ENCODE measurements around the gene SNX8. TPM values are rescaled to one million over a fixed set of nuclear protein-coding genes. Genes with fewer than 3 reads are reported as not detected.

The SNX8 gene
- total and polyA plus RNA-seq, 2 of the 8 experiments (the other 6 are each of a cell fraction or from before 2014, with no cell fraction given), result 46.2 to 70.8 TPM

- TF ChIP-seq CHD7 (IDR thresholded peaks at IDR 0.05; ENCODE audit: insufficient replicate concordance, low read length), result no peak
- no peak for TF ChIP-seq CREB1 (IDR thresholded peaks at IDR 0.05)
- no peak for TF ChIP-seq SRF (IDR thresholded peaks at IDR 0.05; ENCODE audit: low read depth, low read length)
- no peak for TF ChIP-seq RFX5 (IDR thresholded peaks at IDR 0.05; ENCODE audit: borderline replicate concordance, low read depth, low read length)
- no peak for TF ChIP-seq CTCF (IDR thresholded peaks at IDR 0.05; ENCODE audit: control extremely low read depth in 1 of 3, insufficient read depth in 1 of 3, low read depth in 1 of 3, low read length in 3 of 3)
- TF ChIP-seq POLR2A (IDR thresholded peaks at IDR 0.05; ENCODE audit: control extremely low read depth in 1 of 2, low read depth in 2 of 2, low read length in 2 of 2), result no peak
- TF ChIP-seq CEBPB (IDR thresholded peaks at IDR 0.05; ENCODE audit: low read depth, low read length), result no peak
These were observed 17.4 kb downstream of the SNX8 start (continued) for GRCh38 chr7:2296832-2297231.
